ENCODE results near the gene HILPDA.

- TF ChIP-seq EZH2 (IDR thresholded peaks at IDR 0.05; ENCODE audit: insufficient read depth, poor library complexity, severe bottlenecking): no peak
- TF ChIP-seq EZH2phosphoT487 (IDR thresholded peaks at IDR 0.05; ENCODE audit: insufficient read depth, low read depth): no peak
Observed at GRCh38 chr7:128450409-128450808, 5.3 kb upstream of the HILPDA start.
